GM12873 (cell line): ENCODE results near the gene CDHR1.

Source experiments
- TF ChIP-seq, protein P1 (sequence below): IDR thresholded peaks from 2 replicates; pipeline ENCODE4 v1.5.1; 2012; ENCODE audit warnings: low read depth, mild to moderate bottlenecking, moderate library complexity, low read length, control low read depth; ENCODE audit not compliant: insufficient read depth; ENCODE audit errors: missing control alignments

CDHR1 gene

GRCh38 chr10:84204610-84205009, 10.3 kb downstream of the CDHR1 start:
- TF ChIP-seq, protein P1, sequence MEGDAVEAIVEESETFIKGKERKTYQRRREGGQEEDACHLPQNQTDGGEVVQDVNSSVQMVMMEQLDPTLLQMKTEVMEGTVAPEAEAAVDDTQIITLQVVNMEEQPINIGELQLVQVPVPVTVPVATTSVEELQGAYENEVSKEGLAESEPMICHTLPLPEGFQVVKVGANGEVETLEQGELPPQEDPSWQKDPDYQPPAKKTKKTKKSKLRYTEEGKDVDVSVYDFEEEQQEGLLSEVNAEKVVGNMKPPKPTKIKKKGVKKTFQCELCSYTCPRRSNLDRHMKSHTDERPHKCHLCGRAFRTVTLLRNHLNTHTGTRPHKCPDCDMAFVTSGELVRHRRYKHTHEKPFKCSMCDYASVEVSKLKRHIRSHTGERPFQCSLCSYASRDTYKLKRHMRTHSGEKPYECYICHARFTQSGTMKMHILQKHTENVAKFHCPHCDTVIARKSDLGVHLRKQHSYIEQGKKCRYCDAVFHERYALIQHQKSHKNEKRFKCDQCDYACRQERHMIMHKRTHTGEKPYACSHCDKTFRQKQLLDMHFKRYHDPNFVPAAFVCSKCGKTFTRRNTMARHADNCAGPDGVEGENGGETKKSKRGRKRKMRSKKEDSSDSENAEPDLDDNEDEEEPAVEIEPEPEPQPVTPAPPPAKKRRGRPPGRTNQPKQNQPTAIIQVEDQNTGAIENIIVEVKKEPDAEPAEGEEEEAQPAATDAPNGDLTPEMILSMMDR: no peak

- TF ChIP-seq, protein P1: peak; percentile 99
These were observed 10.9 kb downstream of the CDHR1 start for GRCh38 chr10:84205049-84205852.

- TF ChIP-seq, protein P1: no peak
These were observed 11.7 kb downstream of the CDHR1 start for GRCh38 chr10:84205853-84206525.

- TF ChIP-seq, protein P1: no peak
These were observed 13.7 kb downstream of the CDHR1 start for GRCh38 chr10:84208023-84208422.

DNA sequence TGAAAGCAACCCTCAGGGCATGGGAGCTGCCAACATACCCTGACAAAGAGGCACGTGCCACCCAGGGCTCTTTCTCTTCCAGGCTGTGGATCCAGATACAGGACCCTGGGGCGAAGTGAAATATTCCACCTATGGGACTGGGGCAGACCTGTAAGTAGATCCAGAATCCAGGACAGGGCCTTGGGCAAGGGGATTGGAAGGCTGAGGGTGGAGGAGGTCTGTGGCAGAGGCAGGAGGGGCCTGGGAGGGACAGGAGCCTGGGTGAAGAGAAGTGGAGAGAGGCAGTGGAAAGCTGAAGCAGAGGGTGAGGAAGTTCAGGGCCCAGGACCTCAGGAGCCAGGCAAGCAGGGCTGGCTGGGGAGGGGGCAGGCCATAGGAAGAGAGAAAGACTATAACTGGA, 17.2 kb downstream of the CDHR1 start:
- TF ChIP-seq, protein P1: no peak

DNA sequence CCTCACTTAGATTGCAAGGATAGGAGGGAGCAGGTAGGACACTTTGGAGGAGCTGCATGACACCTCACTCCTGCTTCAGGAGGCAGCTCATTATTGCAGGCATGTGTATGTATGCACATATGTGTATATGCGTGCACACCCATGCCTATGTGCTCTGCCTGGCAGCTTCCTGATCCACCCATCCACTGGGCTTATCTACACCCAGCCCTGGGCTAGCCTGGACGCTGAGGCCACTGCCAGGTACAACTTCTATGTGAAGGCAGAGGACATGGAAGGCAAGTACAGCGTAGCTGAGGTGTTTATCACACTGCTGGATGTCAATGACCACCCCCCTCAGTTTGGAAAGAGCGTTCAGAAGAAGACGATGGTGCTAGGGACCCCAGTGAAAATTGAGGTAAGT, 17.7 kb downstream of the CDHR1 start:
- TF ChIP-seq, protein P1: no peak

DNA sequence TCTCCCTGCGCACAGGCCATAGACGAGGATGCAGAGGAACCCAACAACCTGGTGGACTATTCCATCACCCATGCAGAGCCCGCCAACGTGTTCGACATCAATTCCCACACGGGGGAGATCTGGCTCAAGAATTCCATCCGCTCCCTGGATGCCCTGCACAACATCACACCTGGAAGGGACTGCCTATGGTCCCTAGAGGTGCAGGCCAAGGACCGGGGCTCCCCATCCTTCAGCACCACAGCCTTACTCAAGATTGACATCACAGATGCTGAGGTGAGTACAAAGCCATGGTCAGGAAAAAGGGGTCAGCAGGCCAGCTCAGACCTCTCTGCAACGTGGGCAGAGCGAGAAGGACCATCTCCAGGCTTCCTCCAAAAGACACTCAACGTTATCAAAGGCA, 18.7 kb downstream of the CDHR1 start:
- TF ChIP-seq, protein P1: no peak
